Fibroblast of skin of scalp (primary cell): ENCODE measurements around the gene TBATA.

Experiments used
- DNase-seq: peaks from one replicate; pipeline ENCODE4 v3.0.0-alpha.2; 2013

The TBATA gene

DNA sequence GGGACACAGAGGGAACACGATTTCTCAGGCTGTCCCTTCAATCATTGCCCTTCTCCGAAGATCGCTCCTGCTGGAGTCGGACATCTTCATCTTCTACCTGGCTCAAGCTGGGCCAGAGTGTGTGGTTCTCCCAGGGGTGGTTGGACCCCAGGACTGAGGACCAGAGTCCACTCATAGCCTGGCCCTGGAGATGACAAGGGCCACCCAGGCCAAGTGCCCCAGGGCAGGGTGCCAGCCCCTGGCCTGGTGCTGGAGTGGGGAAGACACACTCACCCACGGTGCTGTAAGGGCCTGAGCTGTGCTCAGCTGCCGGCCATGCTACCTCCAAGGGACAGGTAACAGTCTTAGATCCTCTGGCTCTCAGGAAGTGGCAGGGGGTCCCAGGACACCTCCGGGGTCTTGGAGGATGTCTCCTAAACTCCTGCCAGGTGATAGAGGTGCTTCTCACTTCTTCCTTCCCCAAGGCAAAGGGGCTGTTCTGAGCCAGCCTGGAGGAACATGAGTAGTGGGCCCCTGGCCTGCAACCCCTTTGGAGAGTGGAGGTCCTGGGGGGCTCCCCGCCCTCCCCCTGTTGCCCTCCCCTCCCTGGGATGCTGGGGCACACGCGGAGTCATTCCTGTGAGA is 23.3 kb downstream of the TBATA start:
- DNase-seq: no peak

DNA sequence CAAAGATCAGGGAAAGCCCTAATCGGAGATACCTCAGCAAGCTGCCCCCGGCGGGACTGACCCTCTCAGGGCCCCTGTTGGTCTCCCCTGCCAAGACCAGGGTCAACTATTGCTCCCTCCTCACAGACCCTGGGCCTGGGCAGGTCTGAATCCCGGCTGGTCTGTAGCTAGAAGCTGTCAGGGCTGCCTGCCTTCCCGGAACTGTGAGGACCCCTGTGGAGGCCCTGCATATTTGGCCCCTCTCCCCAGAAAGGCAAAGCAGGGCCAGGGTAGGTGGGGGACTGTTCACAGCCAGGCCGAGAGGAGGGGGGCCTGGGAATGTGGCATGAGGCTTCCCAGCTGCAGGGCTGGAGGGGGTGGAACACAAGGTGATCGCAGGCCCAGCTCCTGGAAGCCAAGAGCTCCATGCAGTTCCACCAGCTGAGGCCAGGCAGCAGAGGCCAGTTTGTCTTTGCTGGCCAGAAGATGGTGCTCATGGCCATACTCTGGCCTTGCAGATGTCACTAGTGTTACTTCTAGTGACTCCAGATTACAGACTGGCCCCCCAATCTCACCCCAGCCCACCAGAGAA is 24.1 kb downstream of the TBATA start:
- peak; percentile 59 for DNase-seq

DNA sequence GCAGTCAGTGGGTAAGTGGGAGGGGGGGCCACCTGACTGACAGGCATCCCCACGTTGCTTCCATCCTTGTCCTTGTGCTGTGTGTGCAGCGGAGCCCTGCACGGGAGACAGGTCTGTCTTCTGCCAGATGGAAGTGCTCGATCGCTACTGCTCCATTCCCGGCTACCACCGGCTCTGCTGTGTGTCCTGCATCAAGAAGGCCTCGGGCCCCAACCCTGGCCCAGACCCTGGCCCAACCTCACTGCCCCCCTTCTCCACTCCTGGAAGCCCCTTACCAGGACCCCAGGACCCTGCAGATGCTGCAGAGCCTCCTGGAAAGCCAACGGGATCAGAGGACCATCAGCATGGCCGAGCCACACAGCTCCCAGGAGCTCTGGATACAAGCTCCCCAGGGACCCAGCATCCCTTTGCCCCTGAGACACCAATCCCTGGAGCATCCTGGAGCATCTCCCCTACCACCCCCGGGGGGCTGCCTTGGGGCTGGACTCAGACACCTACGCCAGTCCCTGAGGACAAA is 24.8 kb downstream of the TBATA start:
- no peak for DNase-seq

DNA sequence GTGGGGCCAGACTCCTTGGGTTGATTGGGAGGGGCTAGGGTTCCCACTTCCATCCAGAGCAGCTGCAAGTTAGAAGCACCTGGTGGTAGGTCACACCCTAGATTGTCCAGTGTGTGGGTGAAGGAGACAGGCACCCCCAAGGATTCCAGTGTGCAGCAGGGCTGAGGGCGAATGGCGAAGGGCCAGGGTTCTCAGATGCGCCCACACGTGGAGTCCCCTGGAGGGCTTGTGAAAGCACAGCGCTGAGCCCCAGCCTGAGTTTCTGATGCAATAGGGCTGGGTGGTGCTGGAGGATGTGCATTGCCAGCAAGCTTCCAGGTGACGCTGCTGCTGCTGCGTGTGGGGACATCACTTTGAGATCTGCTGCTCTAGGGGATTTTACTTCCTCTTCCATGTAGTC is 25.4 kb downstream of the TBATA start:
- peak; percentile 13 for DNase-seq

- DNase-seq: peak; percentile 77
Observed at GRCh38 chr10:70758757-70759514, 26.2 kb downstream of the TBATA start.

DNA sequence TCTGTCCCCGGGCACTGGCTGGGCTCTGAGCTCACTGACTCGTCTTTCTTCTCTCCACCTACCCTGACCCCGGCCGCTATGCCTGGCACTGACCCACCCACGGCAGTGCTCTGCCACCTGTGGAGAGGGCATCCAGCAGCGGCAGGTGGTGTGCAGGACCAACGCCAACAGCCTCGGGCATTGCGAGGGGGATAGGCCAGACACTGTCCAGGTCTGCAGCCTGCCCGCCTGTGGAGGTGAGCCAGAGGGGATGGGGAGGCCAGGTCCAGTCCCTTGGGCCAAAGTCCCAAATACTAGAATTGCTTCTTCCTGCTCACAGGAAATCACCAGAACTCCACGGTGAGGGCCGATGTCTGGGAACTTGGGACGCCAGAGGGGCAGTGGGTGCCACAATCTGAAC is 27.3 kb downstream of the TBATA start:
- DNase-seq: no peak

GRCh38 chr10:70756700-70757360 is 28.3 kb downstream of the TBATA start:
- no peak for DNase-seq

- peak; percentile 27 for DNase-seq
Observed at GRCh38 chr10:70753841-70754621, 31.1 kb downstream of the TBATA start.

- no peak for DNase-seq
Observed at GRCh38 chr10:70753026-70753663, 32.0 kb downstream of the TBATA start.

GRCh38 chr10:70752571-70752970 is 32.6 kb downstream of the TBATA start:
- no peak for DNase-seq

DNA sequence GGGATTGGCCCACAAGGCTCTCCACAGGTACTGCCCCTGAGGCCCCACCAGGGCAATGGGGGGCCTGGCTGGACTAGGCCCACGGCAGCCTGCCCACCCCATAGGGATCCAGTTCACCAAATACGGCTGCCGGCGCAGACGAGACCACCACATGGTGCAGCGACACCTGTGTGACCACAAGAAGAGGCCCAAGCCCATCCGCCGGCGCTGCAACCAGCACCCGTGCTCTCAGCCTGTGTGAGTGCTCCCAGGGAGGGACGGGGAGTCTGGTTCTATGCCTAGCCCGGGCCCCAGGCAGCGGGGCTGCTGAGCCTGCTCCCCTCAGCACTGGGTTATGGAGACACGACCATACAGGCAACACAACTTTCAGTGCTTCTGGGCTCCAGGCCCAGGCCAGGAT is 33.2 kb downstream of the TBATA start:
- DNase-seq: no peak

DNA sequence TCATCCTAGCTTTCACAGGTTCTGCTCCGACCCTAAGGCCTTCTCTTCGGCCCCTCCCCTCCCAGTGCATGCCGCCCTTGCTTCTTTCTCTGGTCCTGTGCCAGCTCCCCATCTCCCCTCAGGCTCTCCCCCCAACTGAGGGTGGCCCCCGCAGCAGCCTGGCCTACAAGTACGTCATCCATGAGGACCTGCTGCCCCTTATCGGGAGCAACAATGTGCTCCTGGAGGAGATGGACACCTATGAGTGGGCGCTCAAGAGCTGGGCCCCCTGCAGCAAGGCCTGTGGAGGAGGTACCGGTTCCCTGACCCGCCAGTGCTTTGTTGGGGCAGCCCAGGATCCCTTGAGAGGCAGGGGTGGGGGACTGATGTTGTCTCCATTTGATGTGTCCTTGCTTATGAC is 33.8 kb downstream of the TBATA start:
- no peak for DNase-seq

DNA sequence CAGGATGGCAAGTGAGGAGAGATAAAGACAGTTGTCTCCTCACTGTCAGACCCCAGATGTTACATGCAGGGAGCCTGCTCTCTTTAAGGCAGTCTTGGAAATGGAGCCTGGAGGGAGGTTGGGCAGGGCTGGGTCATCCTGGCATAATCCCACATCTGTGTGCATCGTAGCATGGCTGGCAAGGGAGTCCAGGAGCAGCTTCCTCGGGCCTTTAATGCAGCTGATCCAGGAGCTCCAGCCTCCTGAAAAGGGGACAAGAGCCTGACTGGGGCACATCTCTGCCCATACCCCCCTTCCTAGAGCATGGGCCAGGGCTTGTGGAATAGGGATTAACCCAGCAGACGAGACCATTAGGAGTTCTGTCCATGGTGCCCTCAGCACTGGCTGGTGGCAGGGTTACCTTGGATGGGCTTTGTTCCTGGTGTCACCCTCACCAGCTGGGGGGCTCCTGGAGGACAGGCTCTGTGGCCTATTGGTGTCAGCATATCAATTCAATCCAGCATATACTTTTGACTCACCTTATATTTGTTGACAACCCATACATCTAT is 34.9 kb downstream of the TBATA start:
- no peak for DNase-seq

GRCh38 chr10:70749756-70750155 is 35.4 kb downstream of the TBATA start:
- DNase-seq: no peak

GRCh38 chr10:70748801-70749573 is 36.2 kb downstream of the TBATA start:
- DNase-seq: no peak

- no peak for DNase-seq
Observed at GRCh38 chr10:70748305-70748704, 36.9 kb downstream of the TBATA start.

GRCh38 chr10:70747192-70747965 is 37.8 kb downstream of the TBATA start:
- DNase-seq: no peak

DNA sequence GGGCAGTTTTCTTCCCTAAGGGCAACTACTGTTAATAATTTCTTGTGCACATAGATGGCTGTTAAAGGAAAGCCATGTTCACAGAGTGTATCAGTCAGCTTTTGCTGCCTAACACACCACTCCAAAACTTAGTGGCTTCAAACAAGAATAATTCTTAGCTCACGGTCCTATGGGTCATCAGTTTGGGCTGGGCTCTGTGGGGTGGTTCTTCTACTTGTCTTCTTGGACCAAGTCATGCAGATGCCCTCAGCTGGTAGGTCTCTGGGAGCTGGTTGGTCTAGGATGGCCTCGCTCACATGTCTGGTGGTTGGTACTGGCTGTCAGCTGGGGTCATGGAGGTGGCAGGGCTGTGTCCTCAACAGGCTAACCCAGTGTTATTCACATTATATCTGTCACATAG is 39.6 kb downstream of the TBATA start:
- DNase-seq: no peak

GRCh38 chr10:70744617-70745143 is 40.5 kb downstream of the TBATA start:
- no peak for DNase-seq

DNA sequence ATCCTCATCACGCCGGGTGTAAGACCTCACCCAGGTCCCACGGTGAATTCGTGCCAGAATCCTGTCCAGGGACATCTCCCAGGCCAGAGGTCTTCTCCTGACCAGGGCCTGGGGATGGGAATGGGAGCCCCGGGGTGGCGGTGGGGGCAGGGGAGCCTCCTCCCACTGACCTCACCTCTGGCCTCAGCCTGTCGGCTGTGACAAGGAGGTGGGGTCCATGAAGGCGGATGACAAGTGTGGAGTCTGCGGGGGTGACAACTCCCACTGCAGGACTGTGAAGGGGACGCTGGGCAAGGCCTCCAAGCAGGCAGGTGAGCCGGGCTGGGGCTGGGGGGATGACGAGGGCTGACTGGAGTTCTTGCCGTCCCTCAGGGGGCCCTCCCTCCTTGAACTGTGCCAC is 41.3 kb downstream of the TBATA start:
- no peak for DNase-seq
